SU-DHL-6 (cell line): ENCODE results near the gene DGCR6L.
A peak's percentile ranks its signal among the peaks of the same experiment; 100 is the strongest.
"Not testable (repeated sequence)": the region's sequence is repeated elsewhere in the genome, so short reads cannot be mapped to it uniquely, and the experiment has no call there.

Experiments used
- H2AFZ ChIP-seq: fragments of 200-600 bp; sonication (generic); 2 replicates; pipeline ENCODE4 v1.6.1; 2014; ENCODE audit warnings: low read depth, mild to moderate bottlenecking, moderate library complexity, mixed read lengths, antibody characterized with exemption, low read length; ENCODE audit not compliant: severe bottlenecking
- H3F3A ChIP-seq: fragments of 200-600 bp; shearing (Covaris generic); 2 replicates; pipeline ENCODE4 v1.6.0; 2016; ENCODE audit warnings: antibody characterized with exemption, mild to moderate bottlenecking; ENCODE audit not compliant: insufficient read depth
- H3K27ac ChIP-seq: fragments of 200-600 bp; sonication (generic); 2 replicates; pipeline ENCODE4 v1.5.1; 2016; ENCODE audit warnings: low read depth, mild to moderate bottlenecking, low read length, moderate library complexity, mixed read lengths
- H3K27me3 ChIP-seq: fragments of 200-600 bp; sonication (generic), shearing (Covaris generic); 2 replicates; pipeline ENCODE4 v1.6.0; 2014; ENCODE audit warnings: mild to moderate bottlenecking, low read length
- H3K36me3 ChIP-seq: fragments of 200-600 bp; sonication (generic); 2 replicates; pipeline ENCODE4 v1.6.1; 2014; ENCODE audit warnings: mild to moderate bottlenecking, low read length, mixed read lengths
- H3K4me2 ChIP-seq: fragments of 300-600, 200-600 bp; shearing (Covaris generic), sonication (generic); 2 replicates; pipeline ENCODE4 v1.6.0; 2014; ENCODE audit warnings: low read length, low read depth, mild to moderate bottlenecking; ENCODE audit not compliant: poor library complexity, severe bottlenecking
- H3K4me3 ChIP-seq: fragments of 200-600 bp; sonication (generic); 2 replicates; pipeline ENCODE4 v1.5.1; 2014; ENCODE audit warnings: antibody characterized with exemption, low read length, mild to moderate bottlenecking, mixed read lengths; ENCODE audit not compliant: insufficient read depth, poor library complexity, severe bottlenecking
- H3K79me2 ChIP-seq: fragments of 200-600 bp; sonication (generic); 2 replicates; pipeline ENCODE4 v1.6.1; 2014; ENCODE audit warnings: mild to moderate bottlenecking, low read length, moderate library complexity; ENCODE audit not compliant: insufficient read depth
- H3K9ac ChIP-seq: fragments of 200-600 bp; sonication (generic); 2 replicates; pipeline ENCODE4 v1.7.0; 2014; ENCODE audit warnings: mild to moderate bottlenecking, low read length
- H3K9me2 ChIP-seq: fragments of 200-600 bp; sonication (generic); replicated peaks from 2 replicates; pipeline ENCODE4 v1.6.1; 2014; ENCODE audit warnings: low read length; ENCODE audit not compliant: insufficient read depth
- H3K9me3 ChIP-seq: fragments of 200-600 bp; sonication (generic); 2 replicates; pipeline ENCODE4 v1.6.1; 2014; ENCODE audit warnings: low read length, mixed read lengths; ENCODE audit not compliant: insufficient read depth
- H4K20me1 ChIP-seq: fragments of 200-600 bp; sonication (generic); 2 replicates; pipeline ENCODE4 v1.6.1; 2014; ENCODE audit warnings: low read depth, mild to moderate bottlenecking, antibody characterized with exemption, low read length, moderate library complexity, mixed read lengths
- CTCF ChIP-seq: fragments of 200-600 bp; sonication (generic); IDR thresholded peaks from one replicate; pipeline ENCODE4 v1.5.1; 2017; ENCODE audit warnings: antibody characterized with exemption, mild to moderate bottlenecking, low read length, moderate library complexity; ENCODE audit not compliant: insufficient read depth, poor library complexity, severe bottlenecking
- EZH2phosphoT487 ChIP-seq: fragments of 200-600 bp; sonication (generic), shearing (Covaris generic); conservative IDR thresholded peaks from 2 replicates; pipeline ENCODE4 v1.6.1; 2018; ENCODE audit warnings: mild to moderate bottlenecking, antibody characterized with exemption, low read length, moderate library complexity, mixed read lengths

The DGCR6L gene

GRCh38 chr22:20319041-20319744 is 667 bp downstream of the DGCR6L start:
- Histone ChIP-seq H3K9me2 (no peaks in the 10 kb centered on the region), H3K4me2 (peak overlapping the region; percentile 60), H3K27me3 (no peaks in the 10 kb centered on the region), H3K9me3 (no peaks in the 10 kb centered on the region), H3F3A (no peaks in the 10 kb centered on the region), H4K20me1 (no peaks in the 10 kb centered on the region), H2AFZ (peak overlapping the region; percentile 64), H3K27ac (no peak overlapping the region), H3K4me3 (peak overlapping the region; percentile 71), H3K9ac (peak overlapping the region; percentile 72), H3K79me2 (no peaks in the 10 kb centered on the region), H3K36me3 (no peaks in the 10 kb centered on the region)
- TF ChIP-seq CTCF (no peak), EZH2phosphoT487 (no peak)

- H2AFZ ChIP-seq, H4K20me1 ChIP-seq, H3K79me2 ChIP-seq, H3K9ac ChIP-seq, H3K36me3 ChIP-seq, H3F3A ChIP-seq, H3K4me2 ChIP-seq, H3K9me2 ChIP-seq, H3K27me3 ChIP-seq, H3K4me3 ChIP-seq, H3K27ac ChIP-seq, H3K9me3 ChIP-seq: not testable (repeated sequence)
Measured at GRCh38 chr22:20318043-20318688, 1.7 kb downstream of the DGCR6L start.

- not testable (repeated sequence) for H3K4me2 ChIP-seq, H3K27ac ChIP-seq, H2AFZ ChIP-seq, H3K4me3 ChIP-seq, H3K9ac ChIP-seq, H4K20me1 ChIP-seq, H3K36me3 ChIP-seq, H3K9me2 ChIP-seq, H3F3A ChIP-seq, H3K79me2 ChIP-seq, H3K9me3 ChIP-seq, H3K27me3 ChIP-seq
- peak; percentile 25 for TF ChIP-seq CTCF
Measured at GRCh38 chr22:20317402-20318042, 2.3 kb downstream of the DGCR6L start.

- H3K9ac ChIP-seq: no peak overlapping the region
- no peaks in the 10 kb centered on the region for H3K9me3 ChIP-seq
- no peaks in the 10 kb centered on the region for H3K36me3 ChIP-seq
- H3K4me3 ChIP-seq: no peak overlapping the region
- no peaks in the 10 kb centered on the region for H3F3A ChIP-seq
- H3K4me2 ChIP-seq: no peak overlapping the region
- H3K9me2 ChIP-seq: no peaks in the 10 kb centered on the region
- no peaks in the 10 kb centered on the region for H4K20me1 ChIP-seq
- H3K27ac ChIP-seq: no peak overlapping the region
- H3K79me2 ChIP-seq: no peaks in the 10 kb centered on the region
- no peak for TF ChIP-seq EZH2phosphoT487
- H2AFZ ChIP-seq: no peak overlapping the region
- no peaks in the 10 kb centered on the region for H3K27me3 ChIP-seq
Measured at GRCh38 chr22:20316844-20317401, 2.9 kb downstream of the DGCR6L start.
